ENCODE measurements around the gene ELMOD1.

- TF ChIP-seq CTCF (IDR thresholded peaks at IDR 0.05) (no peak), POLR2AphosphoS5 (IDR thresholded peaks at IDR 0.05) (no peak), POLR2A (IDR thresholded peaks at IDR 0.05; ENCODE audit: low read depth) (no peak)
These were observed 64.7 kb downstream of the ELMOD1 start for GRCh38 chr11:107655602-107656001.
